Testis (tissue), 3 donors: Measurements from ENCODE around the gene DCLRE1B. TPM values are rescaled to one million over a fixed set of nuclear protein-coding genes. Genes with fewer than 3 reads are reported as not detected.

Source experiments
- DNase-seq: peaks from one replicate; pipeline ENCODE4 v3.0.0-alpha.2; 2019
- H3K27ac ChIP-seq, 2 donors: fragments of 200-600 bp; sonication (generic); one replicate each; pipeline ENCODE4 v1.5.1; 2019
- H3K27me3 ChIP-seq: fragments of 200-600 bp; sonication (generic); one replicate; pipeline ENCODE4 v1.5.1; 2019
- H3K36me3 ChIP-seq: fragments of 200-600 bp; sonication (generic); one replicate; pipeline ENCODE4 v1.5.1; 2017; ENCODE audit warnings: low read depth; ENCODE audit errors: missing control alignments
- H3K4me1 ChIP-seq: fragments of 200-600 bp; sonication (generic); one replicate; pipeline ENCODE4 v1.5.1; 2019
- H3K4me3 ChIP-seq, 2 donors: fragments of 200-600 bp; sonication (generic); one replicate each; pipeline ENCODE4 v1.5.1; 2017 to 2019
- H3K9me3 ChIP-seq: fragments of 200-600 bp; sonication (generic); one replicate; pipeline ENCODE4 v1.5.1; 2017
- CTCF ChIP-seq, 3 experiments: fragments of 450-650 bp in 2 of 3; fragments of 200-600 bp in 1 of 3; sonication (generic) in 1 of 3; IDR thresholded peaks; one replicate each; pipeline ENCODE4 v1.5.1; 2016 to 2019; ENCODE audit warnings: antibody characterized with exemption in 3 of 3, mild to moderate bottlenecking in 2 of 3, moderate library complexity in 1 of 3
- POLR2A ChIP-seq: fragments of 450-650 bp; IDR thresholded peaks from one replicate; pipeline ENCODE4 v1.6.1; 2017; ENCODE audit warnings: antibody characterized with exemption, mild to moderate bottlenecking, moderate library complexity
- WGBS, 2 donors: methylation state at CpG; one replicate each; pipeline ENCODE4 v1.1.5; 2018; 5-methylcytosine and 5-hydroxymethylcytosine counted together
- intact Hi-C: fragments of 100-400 bp; cut with DNase I; formaldehyde crosslinking; loops from one replicate; pipeline ENCODE4 v1.15.1; 2023; ENCODE audit warnings: low total_unique reads
- polyA plus RNA-seq: library from polyadenylated mRNA; stranded (reverse); fragments of 350-450 nt; fragmentation: Illumina TruSeq; extraction: RNeasy Lipid Tissue Mini Kit (QIAGEN cat#74804); gene quantifications from one replicate; pipeline ENCODE4 v1.2.3, GENCODE V29; 2014; ENCODE audit warnings: low read depth, low replicate concordance; ENCODE audit not compliant: insufficient read depth
- total RNA-seq, 2 donors: library from RNA; depleted of rRNA; stranded (reverse); fragments of >200 nt; gene quantifications; one replicate each; pipeline ENCODE4 v1.2.3, GENCODE V29; 2016

Gene DCLRE1B
- total and polyA plus RNA-seq, 3 donors from 2014 or later: 6.7 to 8.3 (median 7.7) TPM

GRCh38 chr1:113893267-113893666 is 11.9 kb upstream of the DCLRE1B start:
- Histone ChIP-seq H3K4me1 (no peaks in the 10 kb centered on the region), H3K9me3 (no peaks in the 10 kb centered on the region), H3K36me3 (no peaks in the 10 kb centered on the region), H3K4me3 (no peak overlapping the region), H3K27ac (no peak overlapping the region), H3K27me3 (no peaks in the 10 kb centered on the region)
- no peak for TF ChIP-seq POLR2A
- TF ChIP-seq CTCF (IDR thresholded peaks at IDR 0.05): no peak
- 98% methylated on average over 3 of the region's 3 CpGs for WGBS, 2 donors
- no peak for DNase-seq
- intact Hi-C loops: no loop called here

- H3K4me3 ChIP-seq: no peak overlapping the region
- intact Hi-C loops: no loop called here
- TF ChIP-seq CTCF (IDR thresholded peaks at IDR 0.05) (no peak), POLR2A (no peak)
- no peaks in the 10 kb centered on the region for H3K4me1 ChIP-seq
- H3K27me3 ChIP-seq: no peaks in the 10 kb centered on the region
- DNase-seq: no peak
- H3K27ac ChIP-seq: no peak overlapping the region
- H3K36me3 ChIP-seq: no peaks in the 10 kb centered on the region
- 93% methylated on average over 6 of the region's 6 CpGs for WGBS, 2 donors
- H3K9me3 ChIP-seq: no peaks in the 10 kb centered on the region
Observed at GRCh38 chr1:113895098-113895497, 10.0 kb upstream of the DCLRE1B start.

GRCh38 chr1:113895961-113896360 is 9.2 kb upstream of the DCLRE1B start:
- Histone ChIP-seq H3K27me3 (no peaks in the 10 kb centered on the region), H3K9me3 (no peaks in the 10 kb centered on the region), H3K4me3 (no peak overlapping the region), H3K27ac (no peak overlapping the region), H3K4me1 (no peaks in the 10 kb centered on the region), H3K36me3 (no peaks in the 10 kb centered on the region)
- intact Hi-C loops: no loop called here
- TF ChIP-seq CTCF (IDR thresholded peaks at IDR 0.05): no peak
- no peak for TF ChIP-seq POLR2A
- no peak for DNase-seq
- 94 to 95% methylated on average over 8 of the region's 8 CpGs for WGBS, 2 donors

- intact Hi-C loops: no loop called here
- Histone ChIP-seq H3K4me3 (no peak overlapping the region), H3K4me1 (peaks cover under 1% of the 10 kb centered on the region), H3K36me3 (no peaks in the 10 kb centered on the region), H3K27ac (no peak overlapping the region), H3K27me3 (no peaks in the 10 kb centered on the region), H3K9me3 (no peaks in the 10 kb centered on the region)
- no peak for TF ChIP-seq CTCF (IDR thresholded peaks at IDR 0.05)
- TF ChIP-seq POLR2A: no peak
- DNase-seq: no peak
- WGBS, 2 donors: 95 to 98% methylated on average over 1 of the region's 1 CpG
Observed at GRCh38 chr1:113898241-113898814, 6.8 kb upstream of the DCLRE1B start.

GRCh38 chr1:113899111-113899510 is 6.0 kb upstream of the DCLRE1B start:
- intact Hi-C loops: no loop called here
- H3K27ac ChIP-seq: no peak overlapping the region
- DNase-seq: no peak

More at GRCh38 chr1:113899111-113899510, 6.0 kb upstream of the DCLRE1B start:
- no peak for TF ChIP-seq CTCF (IDR thresholded peaks at IDR 0.05)
- no peak for TF ChIP-seq POLR2A
- no peaks in the 10 kb centered on the region for H3K36me3 ChIP-seq
- no peak overlapping the region for H3K4me3 ChIP-seq
- H3K4me1 ChIP-seq: peaks cover 8% of the 10 kb centered on the region
- H3K27me3 ChIP-seq: no peaks in the 10 kb centered on the region
- no peaks in the 10 kb centered on the region for H3K9me3 ChIP-seq
